HTR-8/SVneo (cell line): ENCODE measurements around the gene KRTAP2-3.
"Not testable (repeated sequence)": the region's sequence is repeated elsewhere in the genome, so short reads cannot be mapped to it uniquely, and the experiment has no call there.

Experiments
- DNase-seq: peaks from one replicate; pipeline ENCODE4 v3.0.0; 2011; ENCODE audit warnings: low spot score, mixed read lengths; ENCODE audit not compliant: insufficient read length
- FAIRE-seq: peaks from 2 replicates; lab custom pipeline; 2011; peaks lifted over from hg19 to GRCh38; lab: Jason Lieb, UNC

KRTAP2-3 gene

DNA sequence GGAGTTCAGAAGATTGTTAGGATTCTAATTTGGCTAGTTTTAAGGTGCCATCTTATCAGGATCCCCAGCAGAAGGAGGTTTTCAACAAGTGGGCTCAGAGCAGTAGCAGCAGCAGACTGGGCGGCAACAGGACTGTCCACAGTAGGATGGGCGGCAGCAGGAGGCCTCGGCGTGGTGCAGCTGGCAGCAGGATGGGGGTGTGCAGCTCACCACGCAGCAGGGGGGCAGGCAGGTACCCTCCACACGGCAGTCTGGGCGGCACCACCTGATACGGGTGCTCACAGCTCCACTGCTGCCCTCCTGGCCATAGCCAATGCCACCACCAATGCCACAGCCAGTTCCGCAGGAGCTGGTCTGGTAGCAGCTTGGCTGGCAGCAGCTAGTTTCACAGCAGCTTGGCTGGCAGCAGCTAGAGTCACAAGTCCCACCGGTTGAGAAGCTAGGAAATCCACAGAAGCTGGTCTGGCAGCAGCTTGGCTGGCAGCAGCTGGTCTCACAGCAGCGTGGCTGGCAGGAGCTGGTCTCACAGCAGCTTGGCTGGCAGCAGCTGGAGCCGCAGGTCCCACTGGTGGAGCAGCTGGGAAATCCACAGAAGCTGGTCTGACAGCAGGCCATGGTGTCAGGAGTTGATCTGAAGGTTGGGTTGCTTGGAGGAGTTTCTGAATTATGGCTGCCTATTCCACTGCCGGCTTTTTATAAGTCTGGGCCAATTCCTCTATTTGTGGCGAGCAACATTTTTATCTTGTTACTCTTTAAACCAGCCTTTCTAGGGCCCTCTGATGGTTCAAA lies 18.9 kb downstream of the KRTAP2-3 start, which contains the start of gene KRTAP1-1:
Gene KRTAP1-1, minus strand, starts transcription at position 668 of the 789 bp plus-strand sequence. Its CDS starts 53 bp downstream, at position 615.
- FAIRE-seq = peak; percentile 96
- DNase-seq = not testable (repeated sequence)

DNA sequence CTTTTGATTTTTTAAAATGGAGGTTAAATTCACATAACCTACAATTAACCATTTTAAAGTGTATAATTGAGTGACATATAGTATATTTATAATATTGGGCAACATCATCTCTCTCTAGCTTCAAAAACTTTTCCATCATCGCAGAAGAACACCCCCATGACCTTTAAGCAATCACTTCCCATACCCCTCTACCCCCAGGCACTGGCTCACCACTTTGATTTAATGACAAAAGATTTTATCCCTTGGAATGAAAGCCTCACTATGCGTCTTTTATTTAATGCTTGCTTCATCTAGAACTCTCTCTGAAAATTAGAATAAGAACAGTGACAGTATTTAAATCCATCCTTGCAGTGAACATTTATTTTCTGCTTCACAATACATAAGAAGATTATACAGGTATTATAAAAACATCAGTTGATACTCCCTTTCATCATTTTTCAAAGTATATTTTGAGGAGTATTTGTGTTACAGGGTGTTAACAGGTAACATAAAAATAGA lies 22.0 kb downstream of the KRTAP2-3 start:
- DNase-seq (no peak), FAIRE-seq (no peak)

- peak; percentile 91 for FAIRE-seq
These were observed 25.5 kb downstream of the KRTAP2-3 start, which contains the start of gene KRTAP1-3 for GRCh38 chr17:41034346-41034935. KRTAP1-3 (minus strand) TSS chr17:41034874; CDS start chr17:41034821, 53 bp downstream.

GRCh38 chr17:41029633-41030245 lies 30.2 kb downstream of the KRTAP2-3 start, which contains the start of gene KRTAP1-4:
KRTAP1-4 (minus strand) TSS chr17:41030195; CDS start chr17:41030078, 117 bp downstream.
- FAIRE-seq (peak; percentile 92), DNase-seq (no peak)

More at GRCh38 chr17:41034346-41034935, 25.5 kb downstream of the KRTAP2-3 start, which contains the start of gene KRTAP1-3:
- not testable (repeated sequence) for DNase-seq

GRCh38 chr17:41026715-41027471 lies 33.0 kb downstream of the KRTAP2-3 start, which contains the start of gene KRTAP1-5:
KRTAP1-5 (minus strand) TSS chr17:41027208; CDS start chr17:41027155, 53 bp downstream.
- DNase-seq (no peak), FAIRE-seq (peak; percentile 62)

- FAIRE-seq (no peak), DNase-seq (no peak)
These were observed 35.2 kb downstream of the KRTAP2-3 start for GRCh38 chr17:41024697-41025096.

DNA sequence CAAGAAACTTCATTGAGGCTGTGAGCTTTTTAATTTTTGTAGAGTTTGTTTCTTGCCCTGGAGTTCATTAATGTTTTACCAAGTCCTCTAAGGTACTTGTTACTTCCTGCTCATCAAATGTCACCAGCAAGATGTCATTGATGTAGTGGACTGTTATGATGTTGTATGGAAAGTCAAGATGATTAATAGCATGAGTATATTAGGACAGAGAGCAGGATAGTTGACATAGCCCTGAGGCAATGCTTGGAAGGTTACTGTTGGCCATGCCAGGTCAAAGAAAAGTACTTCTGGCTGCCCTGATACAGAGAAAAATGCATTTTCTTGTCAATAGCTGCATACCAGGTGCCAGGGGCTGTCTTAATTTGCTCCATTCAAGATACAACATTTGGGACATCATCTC lies 39.6 kb downstream of the KRTAP2-3 start:
- DNase-seq (no peak), FAIRE-seq (peak; percentile 67)

- no peak for FAIRE-seq
- DNase-seq = no peak
These were observed 40.5 kb downstream of the KRTAP2-3 start for GRCh38 chr17:41019415-41019814.

DNA sequence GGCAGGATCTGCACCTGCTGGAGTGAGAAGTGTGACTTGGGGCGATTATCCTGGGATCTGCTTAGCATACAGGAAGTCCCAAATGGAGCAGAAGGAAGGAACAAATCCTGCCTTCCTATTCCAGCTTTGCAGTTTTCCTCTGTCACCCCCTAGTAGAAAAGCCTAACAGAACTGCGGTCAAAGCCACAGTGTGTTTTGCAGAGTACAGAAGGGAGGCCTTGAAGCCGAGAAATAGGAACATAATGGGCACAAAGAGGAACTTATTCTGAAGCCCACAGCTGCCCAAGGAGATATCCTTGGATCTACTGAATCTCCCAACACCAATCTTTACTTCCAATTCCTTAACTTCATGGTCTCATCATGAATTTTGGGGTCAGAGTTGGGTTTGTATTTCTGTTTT lies 41.4 kb downstream of the KRTAP2-3 start:
- DNase-seq (no peak), FAIRE-seq (no peak)

- peak; percentile 58 for FAIRE-seq
These were observed 43.2 kb downstream of the KRTAP2-3 start for GRCh38 chr17:41016578-41017215.

DNA sequence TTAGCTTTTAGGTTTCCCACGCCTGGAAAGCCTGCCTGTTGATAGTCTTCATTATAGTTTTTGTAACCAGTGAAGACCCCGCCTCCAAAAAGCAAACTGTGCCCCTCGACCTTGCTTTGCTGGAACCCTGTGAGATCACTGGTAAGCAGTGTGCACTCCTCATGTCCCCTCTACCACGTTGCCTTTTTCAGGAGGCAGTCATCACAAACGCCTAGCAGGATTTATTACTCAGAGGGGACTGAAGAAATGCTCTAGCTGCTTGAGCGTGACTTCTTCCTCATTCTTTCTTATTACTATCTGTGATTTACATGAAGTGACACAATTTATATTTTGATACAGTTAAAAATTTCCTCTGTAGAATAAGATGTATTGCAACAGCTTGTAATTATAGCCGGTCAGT lies 44.5 kb downstream of the KRTAP2-3 start:
- FAIRE-seq = peak; percentile 16
- DNase-seq = no peak

More at GRCh38 chr17:41016578-41017215, 43.2 kb downstream of the KRTAP2-3 start:
- no peak for DNase-seq

- FAIRE-seq (peak; percentile 9), DNase-seq (no peak)
These were observed 46.3 kb downstream of the KRTAP2-3 start for GRCh38 chr17:41013606-41014005.

GRCh38 chr17:41013181-41013580 lies 46.7 kb downstream of the KRTAP2-3 start:
- no peak for DNase-seq
- peak; percentile 93 for FAIRE-seq

DNA sequence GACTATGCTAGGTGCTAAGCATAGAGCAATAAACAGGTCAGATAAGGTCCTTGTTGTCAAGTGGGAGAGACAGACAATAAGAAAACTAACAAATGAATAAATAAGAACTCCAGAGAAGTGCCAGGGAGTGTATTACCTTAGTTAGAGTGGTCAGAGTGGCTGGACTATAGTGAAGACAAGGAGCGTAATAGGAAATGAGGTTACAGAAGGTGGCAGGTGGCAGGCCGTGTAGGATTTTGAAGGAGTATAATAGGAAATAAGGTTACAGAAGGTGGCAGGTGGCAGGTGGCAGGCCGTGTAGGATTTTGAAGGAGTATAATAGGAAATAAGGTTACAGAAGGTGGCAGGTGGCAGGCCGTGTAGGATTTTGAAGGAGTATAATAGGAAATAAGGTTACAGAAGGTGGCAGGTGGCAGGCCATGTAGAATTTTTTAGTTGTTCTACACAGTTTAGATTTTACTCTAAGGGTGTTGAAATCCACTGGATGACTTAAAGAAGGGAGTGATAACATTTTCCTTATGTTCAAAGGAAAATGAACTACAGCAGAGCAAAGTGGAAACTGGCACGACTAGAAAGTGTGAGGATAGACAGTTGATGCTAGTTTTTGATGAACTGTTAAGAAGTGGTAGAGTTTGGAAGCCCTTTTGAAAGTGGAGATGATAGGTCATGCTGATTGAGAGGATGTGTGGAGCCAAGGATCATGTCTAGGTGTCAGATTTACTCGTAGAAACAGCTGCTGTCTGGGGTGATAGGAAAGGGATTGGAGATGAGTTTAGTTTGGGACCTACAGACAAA lies 47.4 kb downstream of the KRTAP2-3 start:
- DNase-seq = no peak
- no peak for FAIRE-seq

- FAIRE-seq = no peak
These were observed 49.5 kb downstream of the KRTAP2-3 start for GRCh38 chr17:41010441-41010840.

DNA sequence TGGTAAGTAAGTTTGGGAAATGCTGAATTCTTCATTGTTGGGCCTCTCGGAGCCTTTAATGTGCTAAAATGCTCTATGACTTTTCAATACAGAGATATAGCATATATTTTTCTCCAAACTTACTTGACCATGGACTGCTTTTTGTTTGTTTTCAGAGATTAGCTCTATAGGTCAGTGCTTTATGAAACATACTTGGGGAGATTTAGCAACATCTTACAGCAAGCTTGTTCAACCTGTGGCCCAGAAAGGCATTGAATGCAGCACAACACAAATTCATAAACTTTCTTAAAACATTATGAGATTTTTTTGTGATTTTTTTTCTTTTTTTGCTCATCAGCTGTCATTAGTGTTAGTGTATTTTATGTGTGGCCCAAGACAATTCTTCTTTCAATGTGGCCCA lies 50.0 kb downstream of the KRTAP2-3 start:
- FAIRE-seq = no peak
- no peak for DNase-seq

More at GRCh38 chr17:41010441-41010840, 49.5 kb downstream of the KRTAP2-3 start:
- DNase-seq = no peak

- FAIRE-seq = no peak
- DNase-seq = no peak
These were observed 50.6 kb downstream of the KRTAP2-3 start for GRCh38 chr17:41009301-41009760.
